DMS53 (cell line): ENCODE data around the gene AGRN.
"Not testable (repeated sequence)": the region's sequence is repeated elsewhere in the genome, so short reads cannot be mapped to it uniquely, and the experiment has no call there.

Source experiments
- DNase-seq: peaks from one replicate; lab custom pipeline; 2025; lab: John Stamatoyannopoulos, UW

Gene AGRN

DNA sequence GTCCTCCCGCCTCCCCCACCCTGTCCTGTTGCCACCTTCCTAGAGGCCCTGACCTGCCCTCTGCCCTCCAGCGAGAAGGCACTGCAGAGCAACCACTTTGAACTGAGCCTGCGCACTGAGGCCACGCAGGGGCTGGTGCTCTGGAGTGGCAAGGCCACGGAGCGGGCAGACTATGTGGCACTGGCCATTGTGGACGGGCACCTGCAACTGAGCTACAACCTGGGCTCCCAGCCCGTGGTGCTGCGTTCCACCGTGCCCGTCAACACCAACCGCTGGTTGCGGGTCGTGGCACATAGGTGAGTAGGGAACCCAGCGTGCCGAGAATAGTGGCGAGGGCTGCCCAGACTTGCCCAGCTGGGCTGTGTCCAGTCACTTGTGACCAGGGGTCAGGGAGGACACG lies 33.8 kb downstream of the AGRN start:
- no peak for DNase-seq

DNA sequence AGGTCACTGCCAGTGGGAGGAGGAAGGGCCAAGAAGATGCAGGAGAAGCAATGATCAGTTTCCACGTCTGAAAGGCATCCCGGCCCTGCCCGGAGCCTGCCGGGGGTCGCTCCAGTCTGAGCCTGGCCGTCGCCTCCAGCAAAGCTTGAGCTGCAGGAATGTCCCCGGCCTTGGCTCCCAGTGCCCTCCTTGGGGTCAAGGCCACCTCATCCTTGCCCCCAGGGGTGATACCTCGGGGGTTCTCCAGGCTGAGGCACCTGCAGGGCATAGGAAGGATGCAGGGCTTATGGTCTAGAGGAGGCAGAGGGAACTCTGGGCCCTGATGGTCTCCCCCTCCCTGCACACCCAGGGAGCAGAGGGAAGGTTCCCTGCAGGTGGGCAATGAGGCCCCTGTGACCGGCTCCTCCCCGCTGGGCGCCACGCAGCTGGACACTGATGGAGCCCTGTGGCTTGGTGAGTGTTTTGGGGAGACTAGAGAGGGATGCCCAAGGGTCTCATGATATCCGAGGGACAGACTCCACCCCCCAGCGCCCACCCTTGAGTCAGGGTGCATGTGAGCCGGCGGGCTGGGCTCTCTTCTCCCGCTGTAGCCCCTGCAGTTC lies 34.3 kb downstream of the AGRN start:
- no peak for DNase-seq

DNA sequence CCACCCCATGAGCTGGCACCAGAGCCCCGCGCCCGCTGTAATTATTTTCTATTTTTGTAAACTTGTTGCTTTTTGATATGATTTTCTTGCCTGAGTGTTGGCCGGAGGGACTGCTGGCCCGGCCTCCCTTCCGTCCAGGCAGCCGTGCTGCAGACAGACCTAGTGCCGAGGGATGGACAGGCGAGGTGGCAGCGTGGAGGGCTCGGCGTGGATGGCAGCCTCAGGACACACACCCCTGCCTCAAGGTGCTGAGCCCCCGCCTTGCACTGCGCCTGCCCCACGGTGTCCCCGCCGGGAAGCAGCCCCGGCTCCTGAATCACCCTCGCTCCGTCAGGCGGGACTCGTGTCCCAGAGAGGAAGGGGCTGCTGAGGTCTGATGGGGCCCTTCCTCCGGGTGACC lies 35.1 kb downstream of the AGRN start:
- no peak for DNase-seq

DNA sequence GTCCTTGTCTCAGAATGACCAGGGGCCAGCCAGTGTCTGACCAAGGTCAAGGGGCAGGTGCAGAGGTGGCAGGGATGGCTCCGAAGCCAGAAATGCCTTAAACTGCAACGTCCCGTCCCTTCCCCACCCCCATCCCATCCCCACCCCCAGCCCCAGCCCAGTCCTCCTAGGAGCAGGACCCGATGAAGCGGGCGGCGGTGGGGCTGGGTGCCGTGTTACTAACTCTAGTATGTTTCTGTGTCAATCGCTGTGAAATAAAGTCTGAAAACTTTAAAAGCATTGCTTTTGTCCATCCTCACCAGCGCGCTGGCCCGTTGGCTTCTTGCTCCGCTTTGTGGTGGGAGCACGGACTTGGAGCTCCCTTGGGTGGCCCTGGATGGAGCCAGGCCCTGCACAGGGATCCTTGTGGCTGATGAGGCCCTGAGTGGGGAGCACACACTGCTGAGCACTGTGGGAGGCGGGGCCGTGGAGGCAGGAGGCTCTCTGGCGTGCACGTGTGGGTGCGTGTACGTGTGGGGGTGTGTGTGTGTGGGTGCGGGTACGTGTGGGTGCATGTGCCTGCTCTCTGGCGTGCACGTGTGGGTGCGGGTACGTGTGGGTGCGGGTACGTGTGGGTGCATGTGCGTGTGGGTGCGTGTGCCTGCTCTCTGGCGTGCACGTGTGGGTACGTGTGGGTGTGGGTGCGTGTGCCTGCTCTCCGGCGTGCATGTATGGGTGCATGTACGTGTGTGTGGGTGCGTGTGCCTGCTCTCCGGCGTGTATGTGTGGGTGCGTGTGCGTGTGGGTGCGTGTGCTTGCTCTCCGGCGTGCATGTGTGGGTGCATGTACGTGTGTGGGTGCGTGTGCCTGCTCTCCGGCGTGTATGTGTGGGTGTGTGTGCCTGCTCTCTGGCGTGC lies 36.2 kb downstream of the AGRN start:
- no peak for DNase-seq

DNA sequence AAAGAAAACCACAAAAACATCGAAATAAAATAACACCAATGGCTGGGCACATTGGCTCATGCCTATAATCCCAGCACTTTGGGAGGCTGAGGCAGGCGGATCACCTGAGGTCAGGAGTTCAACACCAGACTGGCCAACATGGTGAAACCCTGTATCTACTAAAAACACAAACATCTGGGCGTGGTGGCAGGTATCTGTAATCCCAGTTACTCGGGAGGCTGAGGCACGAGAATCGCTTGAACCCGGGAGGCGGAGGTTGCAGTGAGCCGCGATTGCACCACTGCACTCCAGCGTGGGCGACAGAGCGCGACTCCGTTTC lies 37.8 kb downstream of the AGRN start:
- not testable (repeated sequence) for DNase-seq

DNA sequence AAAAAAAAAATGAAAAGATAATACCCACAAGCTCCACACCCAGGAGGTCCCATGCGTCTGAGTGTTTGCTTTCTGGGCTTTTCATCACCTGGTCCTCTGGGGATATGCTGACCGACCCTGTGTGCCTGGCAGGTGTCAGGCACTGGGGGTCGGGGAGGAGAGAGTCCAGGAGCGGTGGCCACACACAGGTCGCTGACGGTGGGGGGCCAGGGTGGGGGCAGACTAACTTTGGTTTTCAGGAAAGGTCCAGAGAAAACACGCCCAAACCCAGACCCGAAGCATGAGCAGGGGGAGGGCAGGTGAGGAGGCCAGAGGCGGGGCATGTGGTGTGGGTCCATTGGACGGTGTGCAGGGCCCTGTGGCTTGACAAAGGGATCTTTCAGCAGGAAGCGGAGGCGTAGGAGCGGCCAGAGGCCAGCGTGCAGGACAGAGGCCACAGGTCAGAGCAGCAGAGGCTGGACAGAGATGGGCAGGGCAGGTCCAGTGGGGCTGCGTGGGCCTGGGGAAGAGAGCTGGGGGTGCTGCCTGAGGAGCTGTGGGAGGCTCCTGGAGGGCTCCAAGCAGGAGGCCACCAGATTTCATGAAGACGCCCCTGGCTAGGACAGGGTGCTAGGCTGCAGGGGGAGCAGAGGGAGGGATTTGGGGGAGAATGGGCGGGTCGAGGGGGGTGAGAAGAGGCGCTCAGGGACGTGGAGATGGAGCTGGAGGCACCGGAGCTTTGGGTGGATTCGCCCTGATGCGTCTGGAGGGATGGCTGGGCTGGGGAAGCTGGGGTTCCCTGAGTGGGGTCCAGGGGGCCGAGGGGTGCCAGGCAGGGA lies 38.4 kb downstream of the AGRN start:
- DNase-seq = peak; percentile 74

DNA sequence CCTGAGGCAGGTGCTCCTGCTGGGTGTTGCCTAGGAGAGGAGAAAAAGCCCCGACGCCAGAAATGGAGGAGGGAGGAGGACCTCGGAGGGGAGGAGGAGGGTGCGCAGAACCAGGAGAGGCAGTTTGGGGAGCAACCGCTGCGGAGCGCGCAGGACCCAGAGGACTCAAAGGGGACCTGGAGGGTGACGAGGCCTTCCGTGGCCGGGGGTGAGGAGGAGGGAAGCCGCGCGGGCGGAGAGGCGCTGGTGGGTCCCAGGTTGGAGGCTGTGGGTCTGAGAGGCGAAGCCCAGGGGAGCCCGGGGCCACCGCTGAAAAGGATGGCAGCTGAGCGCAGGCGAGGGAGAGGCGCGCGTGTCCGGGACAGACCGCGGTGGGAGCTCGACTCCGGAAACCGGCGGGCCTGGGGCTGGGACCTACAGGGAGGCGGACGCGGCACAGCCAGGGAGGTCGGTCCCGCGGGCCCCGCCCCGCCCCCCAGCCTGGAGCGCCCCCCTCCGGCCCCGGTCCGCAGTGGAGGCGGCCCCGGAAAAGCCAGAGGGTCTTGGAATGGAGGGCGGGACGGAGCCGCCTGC lies 39.1 kb downstream of the AGRN start:
- peak; percentile 74 for DNase-seq

DNA sequence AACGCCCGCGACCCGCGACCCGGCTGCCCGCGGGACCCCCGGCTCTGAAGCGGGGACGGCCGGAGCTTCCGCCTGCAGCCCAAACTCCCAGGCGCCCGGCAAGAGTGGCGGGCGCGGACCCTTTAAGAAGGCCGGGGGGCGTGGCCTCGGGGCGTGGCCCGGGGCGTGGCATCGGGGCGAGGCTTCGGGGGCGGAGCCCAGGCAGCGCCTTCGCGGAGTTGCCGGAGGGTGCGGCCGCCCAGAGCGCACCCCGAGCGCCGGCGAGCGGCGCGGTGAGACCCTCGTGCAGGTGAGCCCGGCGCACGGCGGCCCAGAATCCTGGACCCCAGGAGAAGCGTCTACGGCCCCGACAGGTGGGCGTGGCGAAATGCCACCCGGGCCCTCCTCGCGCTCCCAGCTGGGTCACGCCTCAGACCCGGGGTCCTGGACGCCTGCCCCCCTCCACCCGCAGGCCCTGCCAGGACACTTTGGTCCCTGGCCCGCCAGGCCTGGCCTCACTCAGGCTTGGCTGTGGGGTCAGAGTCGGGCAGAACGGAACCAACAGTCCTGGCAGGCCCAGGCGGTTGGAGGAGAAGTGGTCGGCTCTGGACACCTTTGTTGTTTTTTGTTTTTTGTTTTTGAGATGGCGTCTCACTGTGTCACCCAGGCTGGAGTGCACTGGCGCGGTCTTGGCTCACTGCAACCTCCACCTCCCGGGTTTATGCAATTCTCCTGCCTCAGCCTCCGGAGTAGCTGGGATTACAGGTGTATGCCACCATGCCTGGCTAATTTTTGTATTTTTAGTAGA lies 39.8 kb downstream of the AGRN start:
- peak; percentile 84 for DNase-seq

DNA sequence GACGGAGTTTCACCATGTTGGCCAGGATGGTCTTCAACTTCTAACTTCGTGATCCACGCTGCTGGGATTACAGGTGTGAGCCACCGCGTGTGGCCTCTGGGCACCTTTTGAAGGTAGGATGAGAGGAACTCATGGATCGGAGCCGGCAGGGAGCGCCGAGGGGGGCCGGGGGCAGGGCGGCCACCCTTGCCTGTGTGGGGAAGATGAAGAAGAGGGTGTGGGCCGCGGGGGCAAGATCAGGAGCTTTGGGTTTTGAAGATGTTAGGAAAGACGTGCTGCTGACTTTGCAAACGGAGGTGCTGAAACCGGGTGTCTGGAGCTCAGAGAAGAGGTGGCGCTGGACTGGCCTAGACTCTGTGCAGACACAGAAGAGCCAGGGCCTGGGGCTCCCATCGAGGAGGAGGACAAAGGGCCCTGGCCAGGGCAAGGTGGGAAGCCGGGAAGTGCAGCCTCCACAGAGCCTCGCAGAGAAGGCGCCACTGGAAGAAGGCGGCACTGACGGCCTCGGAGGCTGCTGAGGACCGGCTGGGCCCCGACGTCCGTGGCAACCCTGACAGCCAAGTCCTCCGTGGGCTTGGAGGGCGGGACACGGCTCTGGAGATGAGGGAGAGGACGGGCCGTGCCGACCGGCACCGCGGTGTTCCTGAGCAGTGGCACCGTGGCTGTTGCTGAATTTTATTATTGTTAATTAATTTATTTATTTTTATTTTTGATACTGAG lies 40.5 kb downstream of the AGRN start:
- DNase-seq = no peak

DNA sequence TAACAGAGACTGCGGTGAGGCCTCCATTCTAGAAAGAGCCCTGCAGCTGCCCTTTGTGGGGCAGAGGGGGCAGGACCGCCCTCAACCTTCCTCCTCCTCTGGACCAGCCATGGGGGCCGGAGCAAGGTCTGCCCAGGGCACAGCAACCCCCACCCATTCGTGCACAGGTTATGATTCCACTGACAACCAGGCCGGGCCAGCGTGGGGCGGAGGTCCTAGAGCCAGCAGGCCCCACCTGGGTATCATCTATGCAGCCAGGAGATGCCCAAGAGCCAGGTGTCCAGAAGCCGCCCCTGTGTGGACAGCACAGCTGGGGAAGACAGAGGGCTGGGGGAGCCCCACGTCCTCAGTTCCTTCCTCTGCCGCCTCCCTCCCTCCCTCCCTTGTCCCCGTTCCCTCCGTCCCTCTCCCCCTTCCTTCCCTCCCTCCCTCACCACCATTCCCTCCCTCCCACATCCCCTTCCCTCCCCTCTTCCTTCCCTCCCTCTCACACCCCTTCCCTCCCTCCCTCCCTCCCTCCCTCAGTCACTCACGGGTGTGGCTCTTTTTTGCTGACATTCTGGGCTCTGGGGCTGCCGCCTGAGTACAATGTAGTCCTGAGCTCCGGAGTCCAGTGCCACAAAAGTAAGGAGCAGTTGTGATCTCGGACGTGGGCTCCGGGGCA lies 41.9 kb downstream of the AGRN start:
- peak; percentile 30 for DNase-seq

DNA sequence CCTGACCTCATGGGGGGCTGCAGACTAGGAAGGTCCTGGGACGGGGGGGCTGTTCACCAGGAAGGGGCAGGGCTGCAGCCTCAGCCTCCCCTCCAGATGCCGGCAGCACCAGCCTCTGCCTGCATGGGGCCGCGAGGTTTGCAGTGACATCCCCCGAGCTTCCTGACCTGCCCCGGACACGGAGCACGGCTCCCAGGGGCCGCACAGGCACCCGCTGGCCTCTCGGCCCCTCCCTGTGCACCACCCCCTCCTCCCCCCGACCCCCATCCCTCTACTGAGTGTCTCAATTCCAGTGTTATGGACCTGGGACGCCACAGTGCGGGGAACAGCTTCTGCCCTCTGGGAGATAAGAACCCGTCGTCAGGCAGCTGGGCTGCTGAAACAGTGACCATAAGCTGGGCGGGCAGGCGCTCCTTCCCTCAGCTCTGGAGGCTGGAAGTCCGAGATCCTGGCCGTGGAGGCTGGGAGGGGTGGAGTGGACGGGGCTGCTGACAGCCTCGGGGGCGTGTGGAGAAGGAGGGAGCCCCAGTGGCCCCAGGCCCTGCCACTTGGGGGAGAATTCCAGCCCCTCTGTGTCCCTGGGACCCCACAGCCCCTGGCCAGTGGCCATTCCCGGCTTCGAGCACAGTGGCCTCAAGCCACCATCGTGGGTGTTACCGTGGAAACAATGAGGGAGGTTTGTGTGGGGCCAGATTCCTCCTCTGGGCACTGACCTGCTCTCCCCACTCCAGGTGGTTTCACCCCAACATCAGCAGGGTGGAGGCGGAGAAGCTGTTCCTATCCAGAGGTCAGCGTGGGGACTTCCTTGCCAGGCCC lies 42.6 kb downstream of the AGRN start:
- peak; percentile 37 for DNase-seq

DNA sequence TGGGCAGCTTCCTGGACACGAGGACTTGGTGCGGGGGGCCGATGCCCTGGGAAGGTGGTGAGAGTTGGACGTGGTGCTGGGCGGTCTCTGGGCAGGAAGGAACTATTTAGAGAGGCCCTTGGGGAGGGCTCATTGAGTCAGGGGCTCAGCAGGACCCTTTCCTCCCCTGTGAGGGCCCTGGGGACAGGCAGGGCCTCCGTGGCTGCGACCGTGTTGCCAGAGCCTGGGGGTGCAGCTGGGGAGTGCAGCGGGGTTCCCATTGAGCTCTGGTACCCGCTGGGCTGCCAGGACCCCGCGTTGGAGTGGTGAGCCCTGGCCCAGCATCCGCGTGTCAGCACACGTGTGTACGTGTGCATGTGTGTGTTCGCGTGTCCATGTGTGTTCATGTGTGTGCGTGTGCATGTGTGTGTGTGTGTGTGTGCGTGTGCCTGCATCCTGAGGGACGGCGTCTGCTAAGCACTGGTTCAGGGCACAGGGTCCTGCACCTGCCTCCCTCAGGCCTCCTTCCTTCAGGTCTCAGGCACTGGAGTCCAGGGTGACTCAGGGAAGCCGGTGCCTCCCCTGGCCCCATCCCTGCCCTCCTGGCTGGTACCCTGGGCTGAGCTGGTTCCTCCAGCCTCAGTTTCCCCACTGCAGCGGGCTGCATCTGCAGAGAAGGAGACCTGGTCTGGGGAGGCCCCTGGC lies 43.5 kb downstream of the AGRN start:
- DNase-seq = no peak

DNA sequence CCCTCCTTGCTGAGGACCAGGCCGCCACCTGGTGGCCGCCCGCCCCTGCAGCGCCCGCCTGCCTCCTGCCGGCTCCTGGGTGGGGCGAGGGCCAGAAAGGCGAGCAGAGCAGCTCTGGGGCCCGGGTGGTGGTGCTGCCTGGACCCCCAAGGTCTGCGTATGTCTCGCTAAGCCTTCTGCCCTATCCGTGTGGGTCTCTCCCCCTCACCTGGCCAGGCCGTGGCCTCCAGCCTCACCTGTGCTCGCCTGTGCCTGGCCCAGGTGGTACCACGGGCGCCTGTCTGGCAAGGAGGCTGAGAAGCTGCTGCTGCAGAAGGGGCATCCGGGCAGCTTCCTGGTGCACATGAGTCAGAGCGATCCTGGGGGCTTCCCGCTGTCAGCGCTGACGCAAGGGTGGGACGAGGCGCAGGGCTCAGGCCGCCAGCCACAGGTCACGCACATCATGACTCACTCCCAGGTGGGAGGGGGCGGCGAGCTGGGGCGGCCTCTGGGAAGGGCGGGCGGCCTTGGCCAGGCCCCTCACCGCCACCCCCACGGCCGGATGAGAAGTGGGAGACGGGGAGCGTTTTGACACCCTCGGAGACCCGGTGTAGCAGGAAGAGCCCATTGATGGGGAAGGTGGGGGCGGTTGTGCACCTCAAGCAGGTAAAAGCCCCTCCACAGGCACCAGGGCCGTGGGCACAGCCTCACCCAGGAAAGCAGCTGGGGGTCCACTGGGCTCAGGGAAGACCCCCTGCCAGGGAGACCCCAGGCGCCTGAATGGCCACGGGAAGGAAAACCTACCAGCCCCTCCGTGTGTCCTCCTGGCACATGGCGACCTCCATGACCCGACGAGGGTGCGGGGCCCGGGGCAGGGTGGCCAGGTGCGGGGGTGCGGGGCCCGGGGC lies 44.3 kb downstream of the AGRN start:
- peak; percentile 89 for DNase-seq

DNA sequence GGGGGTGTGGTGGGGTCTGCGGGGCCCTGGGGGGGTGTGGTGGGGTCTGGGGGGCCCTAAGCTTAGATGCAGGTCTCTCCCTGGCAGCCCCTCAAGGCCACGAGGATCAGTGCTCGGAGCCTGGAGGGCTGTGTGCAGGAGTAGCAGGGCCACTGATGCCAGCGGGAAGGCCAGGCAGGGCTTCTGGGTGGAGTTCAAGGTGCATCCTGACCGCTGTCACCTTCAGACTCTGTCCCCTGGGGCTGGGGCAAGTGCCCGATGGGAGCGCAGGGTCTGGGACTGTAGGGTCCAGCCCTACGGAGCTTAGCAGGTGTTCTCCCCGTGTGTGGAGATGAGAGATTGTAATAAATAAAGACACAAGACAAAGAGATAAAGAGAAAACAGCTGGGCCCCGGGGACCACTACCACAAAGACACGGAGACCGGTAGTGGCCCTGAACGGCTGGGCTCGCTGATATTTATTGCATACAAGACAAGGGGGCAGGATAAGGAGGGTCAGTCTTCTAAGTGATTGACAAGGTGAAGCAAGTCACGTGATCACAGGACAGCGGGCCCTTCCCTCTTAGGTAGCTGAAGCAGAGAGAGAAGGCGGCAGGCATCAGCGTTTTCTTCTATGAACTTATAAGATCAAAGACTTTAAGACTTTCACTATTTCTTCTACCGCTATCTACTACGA lies 45.5 kb downstream of the AGRN start:
- no peak for DNase-seq

DNA sequence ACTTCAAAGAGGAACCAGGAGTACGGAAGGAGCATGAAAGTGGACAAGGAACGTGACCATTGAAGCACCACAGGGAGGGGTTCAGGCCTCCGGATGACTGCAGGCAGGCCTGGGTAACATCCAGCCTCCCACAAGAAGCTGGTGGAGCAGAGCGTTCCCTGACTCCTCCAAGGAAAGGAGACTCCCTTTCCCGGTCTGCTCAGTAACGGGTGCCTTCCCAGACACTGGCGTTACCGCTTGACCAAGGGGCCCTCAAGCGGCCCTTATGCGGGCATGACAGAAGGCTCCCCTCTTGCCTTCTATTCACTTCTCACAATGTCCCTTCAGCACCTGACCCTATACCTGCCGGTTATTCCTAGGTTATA lies 46.0 kb downstream of the AGRN start:
- DNase-seq = not testable (repeated sequence)

DNA sequence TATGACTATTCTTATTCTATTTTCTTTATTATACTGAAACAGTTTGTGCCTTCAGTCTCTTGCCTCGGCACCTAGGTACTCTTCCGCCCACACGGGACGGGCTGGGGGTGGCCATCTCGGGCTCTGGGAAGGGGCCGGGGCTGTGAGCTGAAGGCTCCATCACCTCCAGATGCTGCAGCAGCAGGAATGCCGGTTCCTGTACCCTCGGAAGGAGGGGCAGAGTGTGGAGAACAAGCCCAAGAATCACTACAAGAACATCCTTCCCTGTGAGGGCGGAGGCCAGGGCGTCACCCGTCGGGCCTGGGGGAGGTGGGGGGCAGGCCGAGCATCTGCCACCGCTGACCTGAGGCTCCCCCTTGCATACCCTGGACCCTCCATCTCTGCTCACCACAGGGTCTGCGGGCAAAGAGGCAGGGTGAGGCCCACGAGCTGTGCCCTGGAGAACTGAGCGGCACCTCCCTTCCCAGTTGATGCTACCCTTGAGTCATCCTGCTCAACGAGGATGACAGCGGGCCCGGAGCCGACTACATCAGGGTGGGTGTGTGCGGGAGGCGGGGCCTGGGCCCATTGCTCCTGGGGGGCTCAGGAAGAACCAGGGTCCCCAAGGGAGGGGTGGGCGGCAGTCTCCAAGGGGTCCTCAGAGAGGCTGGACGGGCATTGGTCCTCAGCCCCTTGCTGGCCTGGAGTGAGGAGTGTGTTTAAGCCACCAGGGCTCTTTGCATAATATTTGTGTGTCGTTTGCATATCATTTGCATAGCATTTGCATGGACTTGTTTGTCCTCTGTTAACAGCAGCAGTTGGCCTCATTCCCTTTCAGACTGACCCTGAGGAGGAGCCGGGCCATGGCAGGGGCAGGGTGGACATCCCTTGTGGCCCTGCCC lies 46.7 kb downstream of the AGRN start:
- peak; percentile 76 for DNase-seq
